ENCODE data around the gene ANKS1B. TPM values are rescaled to one million over a fixed set of nuclear protein-coding genes. Genes with fewer than 3 reads are reported as not detected.

ANKS1B gene
- total and polyA plus RNA-seq, 4 donors, result 0.03 to 3.4 (median 0.53) TPM

DNA sequence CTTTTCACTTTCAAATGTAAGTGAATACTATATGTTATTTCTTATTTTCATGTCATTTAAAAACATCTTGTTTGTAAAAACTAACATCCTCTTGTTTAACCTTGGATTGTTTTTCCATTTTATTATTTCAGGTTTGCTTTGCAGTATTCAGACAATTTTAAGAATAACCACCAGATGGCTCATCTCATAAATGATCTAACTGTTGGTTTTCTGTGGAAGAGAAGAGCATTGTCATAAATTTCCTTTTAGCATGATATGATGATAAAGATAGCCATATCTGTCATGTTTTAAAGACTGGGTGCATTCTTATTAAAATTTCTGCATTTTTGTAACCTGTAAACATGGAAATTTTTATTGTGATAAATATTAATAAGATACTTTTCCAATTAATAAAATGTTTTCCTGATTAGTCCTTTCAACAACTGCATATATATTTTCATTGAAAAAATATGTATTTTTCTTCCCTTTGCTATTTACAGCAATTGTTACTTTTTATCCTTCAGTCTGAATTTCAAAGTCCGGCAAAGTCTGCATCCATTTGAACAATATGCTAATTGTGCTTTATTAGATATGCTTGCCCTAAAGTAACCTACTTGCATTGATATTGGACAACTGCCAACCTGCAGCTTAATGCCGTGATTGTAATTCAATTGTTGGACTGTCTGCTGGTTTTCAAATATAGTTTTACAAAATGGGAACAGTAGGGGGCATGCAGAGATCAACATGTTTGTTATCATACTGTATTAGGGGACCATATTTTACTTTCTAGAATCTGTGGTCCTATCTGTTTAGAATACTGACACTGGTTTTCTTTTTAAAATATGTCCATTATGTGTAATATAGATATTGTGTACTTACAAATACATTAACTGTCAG is 173.8 kb downstream of the ANKS1B start:
- Histone ChIP-seq H3K27ac (ENCODE audit: low read depth in 1 of 2, low read length in 2 of 2) (no peak overlapping the region), H3K4me1 (ENCODE audit: control insufficient read depth in 4 of 4, insufficient read depth in 4 of 4, low read length in 3 of 4) (peaks cover 0 to 8% (median under 1%) of the 10 kb centered on the region in 4 donors), H3K4me3 (ENCODE audit: low read depth in 1 of 3, low read length in 3 of 3) (no peak overlapping the region), H3K36me3 (ENCODE audit: control insufficient read depth in 4 of 4, insufficient read depth in 3 of 4, low read depth in 1 of 4, low read length in 3 of 4) (no peaks in the 10 kb centered on the region), H3K9ac (ENCODE audit: low read depth in 1 of 2, low read length in 2 of 2) (no peak overlapping the region), H3K27me3 (ENCODE audit: control insufficient read depth in 4 of 4, insufficient read depth in 4 of 4, low read length in 3 of 4) (no peaks in the 10 kb centered on the region), H3K9me3 (ENCODE audit: control insufficient read depth in 4 of 4, low read length in 3 of 4) (no peaks in the 10 kb centered on the region)
- TF ChIP-seq, protein P1, sequence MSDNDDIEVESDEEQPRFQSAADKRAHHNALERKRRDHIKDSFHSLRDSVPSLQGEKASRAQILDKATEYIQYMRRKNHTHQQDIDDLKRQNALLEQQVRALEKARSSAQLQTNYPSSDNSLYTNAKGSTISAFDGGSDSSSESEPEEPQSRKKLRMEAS (IDR thresholded peaks at IDR 0.05), result no peak
- TF ChIP-seq, protein P2, sequence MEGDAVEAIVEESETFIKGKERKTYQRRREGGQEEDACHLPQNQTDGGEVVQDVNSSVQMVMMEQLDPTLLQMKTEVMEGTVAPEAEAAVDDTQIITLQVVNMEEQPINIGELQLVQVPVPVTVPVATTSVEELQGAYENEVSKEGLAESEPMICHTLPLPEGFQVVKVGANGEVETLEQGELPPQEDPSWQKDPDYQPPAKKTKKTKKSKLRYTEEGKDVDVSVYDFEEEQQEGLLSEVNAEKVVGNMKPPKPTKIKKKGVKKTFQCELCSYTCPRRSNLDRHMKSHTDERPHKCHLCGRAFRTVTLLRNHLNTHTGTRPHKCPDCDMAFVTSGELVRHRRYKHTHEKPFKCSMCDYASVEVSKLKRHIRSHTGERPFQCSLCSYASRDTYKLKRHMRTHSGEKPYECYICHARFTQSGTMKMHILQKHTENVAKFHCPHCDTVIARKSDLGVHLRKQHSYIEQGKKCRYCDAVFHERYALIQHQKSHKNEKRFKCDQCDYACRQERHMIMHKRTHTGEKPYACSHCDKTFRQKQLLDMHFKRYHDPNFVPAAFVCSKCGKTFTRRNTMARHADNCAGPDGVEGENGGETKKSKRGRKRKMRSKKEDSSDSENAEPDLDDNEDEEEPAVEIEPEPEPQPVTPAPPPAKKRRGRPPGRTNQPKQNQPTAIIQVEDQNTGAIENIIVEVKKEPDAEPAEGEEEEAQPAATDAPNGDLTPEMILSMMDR (IDR thresholded peaks at IDR 0.05; ENCODE audit: low read depth, low read length, missing input control), result peak; percentile 44
- TF ChIP-seq RAD21 (IDR thresholded peaks at IDR 0.05), result peak; percentile 67 to 76
- WGBS, result 18% methylated on average over 2 of the region's 2 CpGs
- DNase-seq (ENCODE audit: low spot score), result no peak

DNA sequence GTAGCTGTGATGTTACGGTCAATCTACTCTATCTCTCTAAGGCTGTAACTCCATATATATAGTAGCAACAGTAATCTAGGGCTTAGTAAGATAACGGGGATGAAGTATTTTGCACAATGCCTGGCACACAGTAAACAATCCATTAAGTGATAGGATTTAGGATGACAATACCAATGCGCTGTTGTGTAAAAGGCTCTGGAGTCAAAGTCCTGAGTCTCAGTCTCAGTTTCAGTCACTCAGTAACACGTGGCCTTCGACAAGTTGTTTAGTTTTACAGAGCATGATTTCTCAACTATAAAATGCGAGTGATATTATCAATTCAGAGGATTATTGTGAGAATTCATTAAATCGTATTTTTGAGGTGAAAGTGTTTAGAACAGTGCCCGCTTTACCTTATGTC is 174.8 kb downstream of the ANKS1B start:
- 39% methylated on average over 8 of the region's 8 CpGs for WGBS
- no peak overlapping the region for H3K27ac ChIP-seq (ENCODE audit: low read depth in 1 of 2, low read length in 2 of 2)
- TF ChIP-seq RXRA (IDR thresholded peaks at IDR 0.05), result peak in 1 of 2 donors; percentile 19
- TF ChIP-seq SP1 (IDR thresholded peaks at IDR 0.05), result peak; percentile 22
- TF ChIP-seq, protein P1 (IDR thresholded peaks at IDR 0.05), result no peak
- peak; percentile 85 to 90 for TF ChIP-seq HNF4A (conservative IDR thresholded peaks at IDR 0.05)
- peak; percentile 67 for TF ChIP-seq HNF4G (IDR thresholded peaks at IDR 0.05)
- H3K27me3 ChIP-seq (ENCODE audit: control insufficient read depth in 4 of 4, insufficient read depth in 4 of 4, low read length in 3 of 4), result no peaks in the 10 kb centered on the region
- DNase-seq (ENCODE audit: low spot score), result no peak
- H3K36me3 ChIP-seq (ENCODE audit: control insufficient read depth in 4 of 4, insufficient read depth in 3 of 4, low read depth in 1 of 4, low read length in 3 of 4), result no peaks in the 10 kb centered on the region
- no peaks in the 10 kb centered on the region for H3K9me3 ChIP-seq (ENCODE audit: control insufficient read depth in 4 of 4, low read length in 3 of 4)
- H3K4me1 ChIP-seq (ENCODE audit: control insufficient read depth in 4 of 4, insufficient read depth in 4 of 4, low read length in 3 of 4), result peaks cover 0 to 8% (median under 1%) of the 10 kb centered on the region in 4 donors
- no peak overlapping the region for H3K9ac ChIP-seq (ENCODE audit: low read depth in 1 of 2, low read length in 2 of 2)
- H3K4me3 ChIP-seq (ENCODE audit: low read depth in 1 of 3, low read length in 3 of 3), result no peak overlapping the region

DNA sequence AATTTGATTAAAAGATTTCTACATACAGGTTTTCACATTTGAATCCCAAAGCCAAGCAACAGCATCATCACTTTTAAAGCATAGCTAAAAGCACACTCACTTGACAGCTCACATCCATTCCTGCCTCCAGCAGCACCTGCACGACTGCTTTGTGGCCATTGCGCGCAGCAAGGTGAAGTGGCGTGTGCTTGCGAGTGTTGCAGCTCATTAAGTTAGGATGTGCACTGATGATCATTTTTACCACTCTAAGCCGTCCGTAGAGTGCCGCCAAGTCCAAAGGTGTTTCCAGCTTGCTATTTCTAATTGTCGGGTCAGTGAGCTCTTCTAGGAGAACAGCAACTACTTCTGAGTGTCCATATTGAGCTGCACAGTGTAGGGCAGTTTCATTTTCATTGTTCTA is 178.4 kb downstream of the ANKS1B start:
- 95% methylated on average over 9 of the region's 9 CpGs for WGBS
- Histone ChIP-seq H3K9ac (ENCODE audit: low read depth in 1 of 2, low read length in 2 of 2) (no peak overlapping the region), H3K27ac (ENCODE audit: low read depth in 1 of 2, low read length in 2 of 2) (no peak overlapping the region), H3K36me3 (ENCODE audit: control insufficient read depth in 4 of 4, insufficient read depth in 3 of 4, low read depth in 1 of 4, low read length in 3 of 4) (no peaks in the 10 kb centered on the region), H3K4me3 (ENCODE audit: low read depth in 1 of 3, low read length in 3 of 3) (no peak overlapping the region), H3K4me1 (ENCODE audit: control insufficient read depth in 4 of 4, insufficient read depth in 4 of 4, low read length in 3 of 4) (peaks cover 0 to 8% (median under 1%) of the 10 kb centered on the region in 4 donors), H3K9me3 (ENCODE audit: control insufficient read depth in 4 of 4, low read length in 3 of 4) (no peaks in the 10 kb centered on the region), H3K27me3 (ENCODE audit: control insufficient read depth in 4 of 4, insufficient read depth in 4 of 4, low read length in 3 of 4) (no peaks in the 10 kb centered on the region)
- TF ChIP-seq TAF1 (conservative IDR thresholded peaks at IDR 0.05), result no peak
- TF ChIP-seq JUND (IDR thresholded peaks at IDR 0.05), result no peak
- TF ChIP-seq SP1 (IDR thresholded peaks at IDR 0.05), result no peak
- TF ChIP-seq EGR1 (IDR thresholded peaks at IDR 0.05; ENCODE audit: low read depth in 2 of 2), result no peak
- TF ChIP-seq, protein P2 (IDR thresholded peaks at IDR 0.05; ENCODE audit: low read depth, low read length, missing input control), result no peak
- TF ChIP-seq, protein P3, sequence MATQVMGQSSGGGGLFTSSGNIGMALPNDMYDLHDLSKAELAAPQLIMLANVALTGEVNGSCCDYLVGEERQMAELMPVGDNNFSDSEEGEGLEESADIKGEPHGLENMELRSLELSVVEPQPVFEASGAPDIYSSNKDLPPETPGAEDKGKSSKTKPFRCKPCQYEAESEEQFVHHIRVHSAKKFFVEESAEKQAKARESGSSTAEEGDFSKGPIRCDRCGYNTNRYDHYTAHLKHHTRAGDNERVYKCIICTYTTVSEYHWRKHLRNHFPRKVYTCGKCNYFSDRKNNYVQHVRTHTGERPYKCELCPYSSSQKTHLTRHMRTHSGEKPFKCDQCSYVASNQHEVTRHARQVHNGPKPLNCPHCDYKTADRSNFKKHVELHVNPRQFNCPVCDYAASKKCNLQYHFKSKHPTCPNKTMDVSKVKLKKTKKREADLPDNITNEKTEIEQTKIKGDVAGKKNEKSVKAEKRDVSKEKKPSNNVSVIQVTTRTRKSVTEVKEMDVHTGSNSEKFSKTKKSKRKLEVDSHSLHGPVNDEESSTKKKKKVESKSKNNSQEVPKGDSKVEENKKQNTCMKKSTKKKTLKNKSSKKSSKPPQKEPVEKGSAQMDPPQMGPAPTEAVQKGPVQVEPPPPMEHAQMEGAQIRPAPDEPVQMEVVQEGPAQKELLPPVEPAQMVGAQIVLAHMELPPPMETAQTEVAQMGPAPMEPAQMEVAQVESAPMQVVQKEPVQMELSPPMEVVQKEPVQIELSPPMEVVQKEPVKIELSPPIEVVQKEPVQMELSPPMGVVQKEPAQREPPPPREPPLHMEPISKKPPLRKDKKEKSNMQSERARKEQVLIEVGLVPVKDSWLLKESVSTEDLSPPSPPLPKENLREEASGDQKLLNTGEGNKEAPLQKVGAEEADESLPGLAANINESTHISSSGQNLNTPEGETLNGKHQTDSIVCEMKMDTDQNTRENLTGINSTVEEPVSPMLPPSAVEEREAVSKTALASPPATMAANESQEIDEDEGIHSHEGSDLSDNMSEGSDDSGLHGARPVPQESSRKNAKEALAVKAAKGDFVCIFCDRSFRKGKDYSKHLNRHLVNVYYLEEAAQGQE (IDR thresholded peaks at IDR 0.05), result no peak
- TF ChIP-seq HNF4A (conservative IDR thresholded peaks at IDR 0.05), result no peak
- TF ChIP-seq, protein P1 (IDR thresholded peaks at IDR 0.05), result no peak
- TF ChIP-seq FOXA2 (IDR thresholded peaks at IDR 0.05), result no peak
- no peak for TF ChIP-seq YY1 (IDR thresholded peaks at IDR 0.05)
- TF ChIP-seq GABPA (IDR thresholded peaks at IDR 0.05 in 1 of 2, conservative IDR thresholded peaks at IDR 0.05 in 1 of 2), result no peak
- no peak for DNase-seq (ENCODE audit: low spot score)
